D721Med (cell line): Measurements from ENCODE around the gene BUD31.

Experiments used
- DNase-seq: peaks from one replicate; pipeline ENCODE4 v3.0.0; 2011; ENCODE audit warnings: low spot score; ENCODE audit not compliant: insufficient read length
- FAIRE-seq: peaks from 2 replicates; lab custom pipeline; 2011; peaks lifted over from hg19 to GRCh38; lab: Jason Lieb, UNC
- CTCF ChIP-seq: IDR thresholded peaks from 2 replicates; pipeline ENCODE4 v1.5.1; 2012; ENCODE audit warnings: mild to moderate bottlenecking, control low read depth; ENCODE audit not compliant: insufficient read depth; ENCODE audit errors: missing control alignments

BUD31 gene

GRCh38 chr7:99404235-99404976, 4.4 kb upstream of the BUD31 start:
- DNase-seq (no peak), FAIRE-seq (no peak)

GRCh38 chr7:99404977-99405320, 3.8 kb upstream of the BUD31 start:
- no peak for FAIRE-seq
- no peak for TF ChIP-seq CTCF

More at GRCh38 chr7:99404235-99404976, 4.4 kb upstream of the BUD31 start:
- TF ChIP-seq CTCF, result no peak

GRCh38 chr7:99406557-99406956, 2.2 kb upstream of the BUD31 start:
- FAIRE-seq (no peak), DNase-seq (no peak)
- no peak for TF ChIP-seq CTCF

More at GRCh38 chr7:99404977-99405320, 3.8 kb upstream of the BUD31 start:
- DNase-seq, result no peak

GRCh38 chr7:99407872-99408378, 844 bp upstream of the BUD31 start:
- FAIRE-seq (no peak), DNase-seq (no peak)
- no peak for TF ChIP-seq CTCF

- no peak for TF ChIP-seq CTCF
- no peak for DNase-seq
- no peak for FAIRE-seq
These were observed 413 bp downstream of the BUD31 start for GRCh38 chr7:99409192-99409572.

- DNase-seq, result no peak
- FAIRE-seq, result no peak
- TF ChIP-seq CTCF, result no peak
These were observed 1.0 kb downstream of the BUD31 start for GRCh38 chr7:99409806-99410205.

- DNase-seq, result no peak
- FAIRE-seq, result no peak
- TF ChIP-seq CTCF, result no peak
These were observed 1.9 kb downstream of the BUD31 start for GRCh38 chr7:99410635-99411034.
